Transverse colon (tissue), 4 donors: Measurements from ENCODE around the gene PLCL1.

ENCODE experiments used
- CTCF ChIP-seq, 5 experiments: fragments of 200-600 bp in 3 of 5; fragments of 450-650 bp in 2 of 5; sonication (generic) in 3 of 5; IDR thresholded peaks; 1 replicate in 2 of 5; 2 replicates in 3 of 5; pipeline ENCODE4 v1.5.1; 2016 to 2017; ENCODE audit warnings: antibody characterized with exemption in 5 of 5, inconsistent platforms in 3 of 5, mild to moderate bottlenecking in 2 of 5, moderate library complexity in 1 of 5
- EP300 ChIP-seq: sonication (generic); formaldehyde crosslinking; IDR thresholded peaks from one replicate; pipeline ENCODE4 v1.6.1; 2017; ENCODE audit warnings: antibody characterized with exemption, low read depth
- POLR2A ChIP-seq: fragments of 450-650 bp; IDR thresholded peaks from one replicate; pipeline ENCODE4 v1.6.1; 2016; ENCODE audit warnings: antibody characterized with exemption, mild to moderate bottlenecking, moderate library complexity
- POLR2AphosphoS5 ChIP-seq, 3 donors: sonication (generic); formaldehyde crosslinking; IDR thresholded peaks; one replicate each; pipeline ENCODE4 v1.6.1; 2016; ENCODE audit warnings: antibody characterized with exemption in 3 of 3

GRCh38 chr2:198162276-198162675, 357.9 kb downstream of the PLCL1 start:
- TF ChIP-seq EP300 (no peak), CTCF (IDR thresholded peaks at IDR 0.05) (no peak), POLR2A (no peak), POLR2AphosphoS5 (IDR thresholded peaks at IDR 0.05) (no peak)
